ENCODE data around the gene CBR3.

CBR3 gene

DNA sequence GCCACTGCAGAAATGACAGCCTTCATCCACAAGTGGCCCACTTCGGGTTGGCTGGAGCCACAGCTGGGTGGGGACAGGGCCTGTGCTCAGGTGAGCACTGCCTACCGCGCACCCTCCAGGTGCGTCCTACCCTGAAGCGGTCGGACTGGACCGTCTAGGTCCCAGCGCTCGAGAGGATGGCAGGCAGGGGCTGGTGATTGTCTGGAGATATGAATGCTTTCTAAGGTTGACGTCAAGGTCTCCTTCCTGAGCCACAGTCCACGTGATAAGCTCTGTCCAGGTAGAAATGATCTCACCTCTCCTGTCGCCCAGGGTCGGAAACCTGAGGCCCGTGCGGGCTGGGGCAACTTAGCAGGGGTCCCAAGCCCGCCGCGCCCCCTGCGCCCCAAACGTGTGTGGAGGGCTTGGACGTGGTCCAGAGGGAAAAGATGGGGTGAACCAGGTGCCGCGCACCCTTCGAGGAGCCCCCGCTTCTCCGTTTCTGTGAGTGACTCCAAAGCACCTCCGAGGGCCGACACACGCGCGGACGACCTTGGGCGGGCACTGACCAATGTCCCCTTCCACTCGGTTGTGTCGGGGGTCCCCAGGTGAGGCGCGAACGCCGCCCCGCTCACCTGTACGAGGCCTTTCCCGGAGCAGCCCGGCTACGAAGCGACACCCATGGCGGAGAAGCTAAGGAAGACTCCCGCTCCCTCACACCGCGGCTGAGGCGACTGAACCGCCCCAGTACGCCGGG is 20.9 kb downstream of the CBR3 start:
- no peak for DNase-seq (ENCODE audit: low read depth in 2 of 2)

DNA sequence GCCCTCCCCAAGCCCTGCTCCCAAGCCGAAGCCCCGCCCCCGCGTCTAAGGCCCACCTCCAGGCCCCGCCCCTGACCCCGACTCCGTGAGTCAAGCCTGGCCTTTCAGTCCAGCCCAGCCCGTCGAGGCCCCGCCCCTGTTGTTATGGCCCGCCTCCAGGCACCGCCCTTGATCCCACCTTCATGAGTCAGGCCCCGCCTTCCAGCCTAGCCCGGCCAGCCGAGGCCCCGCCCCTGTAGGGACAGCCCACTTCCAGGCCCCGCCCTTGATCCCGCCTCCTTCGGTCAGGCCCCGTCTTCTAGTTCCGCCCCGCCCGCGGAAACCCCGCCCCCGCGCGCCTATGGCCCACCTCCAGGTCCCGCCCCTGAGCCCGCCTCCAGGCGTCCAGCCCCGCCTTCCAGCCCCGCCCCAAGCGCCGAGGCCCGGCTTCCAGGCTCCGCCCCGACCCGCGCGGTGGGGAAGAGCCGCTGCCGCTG is 21.5 kb downstream of the CBR3 start:
- DNase-seq (ENCODE audit: low read depth in 2 of 2) = peak; percentile 100

DNA sequence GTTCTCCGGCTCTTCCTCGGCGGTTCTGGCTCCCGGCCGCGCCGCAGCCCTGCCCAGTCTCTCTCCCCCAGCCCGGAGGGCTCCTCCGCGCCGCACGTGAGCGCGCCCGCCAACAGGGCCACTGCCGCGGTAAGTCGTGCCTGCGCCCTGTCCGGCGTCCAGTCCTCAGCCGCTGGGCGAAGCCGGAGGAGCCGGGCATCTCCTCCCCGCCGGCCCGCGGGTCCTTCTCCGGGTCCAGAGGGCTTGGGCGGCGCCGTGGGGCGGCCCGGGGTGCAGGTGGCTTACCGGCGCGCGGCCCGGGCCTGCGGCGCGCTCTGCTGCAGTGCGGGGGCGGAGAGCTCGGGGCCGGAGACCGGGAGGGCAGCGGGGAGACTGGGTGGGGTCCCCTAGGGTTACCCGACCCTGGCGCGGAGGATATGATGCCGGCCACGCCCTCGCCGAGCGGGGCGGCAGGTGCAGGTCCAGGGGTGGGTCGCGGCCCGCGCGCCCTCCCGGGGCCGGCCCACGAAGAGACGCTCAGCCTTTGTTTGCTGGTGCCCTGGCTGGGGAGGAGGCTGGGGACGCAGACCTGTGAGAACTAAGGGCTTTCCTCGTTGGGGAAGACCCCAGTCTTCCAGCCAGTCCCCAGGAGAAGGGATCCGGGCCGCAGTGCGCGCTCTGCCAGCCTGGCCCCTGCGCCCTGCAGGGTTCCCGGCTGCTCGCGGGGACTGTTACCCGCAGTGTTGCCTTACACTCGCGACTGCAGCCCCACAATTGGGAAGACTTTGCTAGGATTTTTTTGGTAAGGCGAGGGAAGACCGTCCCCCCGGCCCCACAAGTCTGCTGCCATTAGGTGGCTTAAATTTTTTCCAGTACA is 22.2 kb downstream of the CBR3 start, which contains the start of gene DOP1B:
Gene DOP1B, plus strand, starts transcription at position 10 of the 856 bp plus-strand sequence. CDS start 7,910 bp downstream, outside the sequence.
- peak in 1 of 2 donors; percentile 29 for DNase-seq (ENCODE audit: low read depth in 2 of 2)

DNA sequence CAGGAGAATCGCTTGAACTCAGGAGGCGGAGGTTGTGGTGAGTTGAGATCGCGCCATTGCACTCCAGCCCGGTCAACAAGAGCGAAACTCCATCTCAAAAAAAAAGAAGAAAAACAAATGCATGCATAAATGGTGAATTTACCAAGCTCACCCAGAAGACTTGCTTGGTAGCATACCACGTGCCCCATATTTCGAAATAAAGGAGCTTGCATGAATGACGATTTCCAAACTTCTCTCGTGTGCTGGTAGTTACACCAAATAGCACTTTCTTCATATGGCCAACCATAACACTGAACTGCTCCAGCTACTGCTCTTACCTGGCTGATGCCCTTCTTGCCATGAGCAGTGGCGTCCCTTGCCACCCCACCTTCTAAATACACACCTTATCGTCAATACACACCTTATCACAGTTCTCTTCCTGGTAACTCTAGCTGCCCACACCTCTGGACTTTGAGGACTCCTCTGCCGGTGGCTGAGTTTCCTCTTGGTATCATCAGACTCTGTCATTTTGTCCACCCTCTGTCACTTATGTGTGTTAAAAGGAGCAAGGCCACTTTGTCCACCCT is 24.6 kb downstream of the CBR3 start:
- DNase-seq (ENCODE audit: low read depth in 2 of 2) = no peak

DNA sequence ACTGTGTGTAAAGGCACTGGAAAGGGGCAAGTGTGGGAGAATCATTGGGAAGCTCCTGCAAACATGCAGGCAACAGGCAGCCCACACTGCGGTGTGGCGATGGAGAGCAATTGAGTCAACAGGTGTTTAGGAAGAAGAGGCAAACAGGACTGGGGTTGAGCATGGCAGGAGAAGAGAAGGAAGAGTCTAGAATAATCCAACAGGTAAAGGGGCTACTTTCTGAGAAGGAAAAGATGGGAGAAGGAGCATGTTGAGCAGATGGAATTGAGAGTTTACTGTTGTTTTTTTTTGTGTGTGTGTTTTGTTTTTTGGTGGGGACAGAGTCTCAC is 25.9 kb downstream of the CBR3 start:
- no peak for DNase-seq (ENCODE audit: low read depth in 2 of 2)

DNA sequence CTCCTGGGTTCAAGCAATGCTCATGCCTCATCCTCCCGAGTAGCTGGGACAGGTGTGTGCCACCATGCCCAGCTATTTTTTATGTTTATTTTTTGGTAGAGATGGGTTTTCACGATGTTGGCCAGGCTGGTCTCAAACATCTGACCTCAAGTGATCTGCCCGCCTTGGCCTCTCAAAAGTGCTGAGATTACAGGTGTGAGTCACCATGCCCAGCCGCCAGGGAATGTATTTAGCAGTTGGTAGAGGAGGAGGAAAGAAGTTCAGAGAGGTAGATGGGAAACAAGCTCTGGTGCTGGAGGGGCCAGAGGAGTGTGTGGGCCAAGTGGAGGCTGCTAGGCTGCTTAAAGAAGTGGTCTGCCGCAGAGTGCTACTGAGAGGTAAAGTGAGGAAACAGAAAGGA is 27.8 kb downstream of the CBR3 start:
- DNase-seq (ENCODE audit: low read depth in 2 of 2) = no peak

DNA sequence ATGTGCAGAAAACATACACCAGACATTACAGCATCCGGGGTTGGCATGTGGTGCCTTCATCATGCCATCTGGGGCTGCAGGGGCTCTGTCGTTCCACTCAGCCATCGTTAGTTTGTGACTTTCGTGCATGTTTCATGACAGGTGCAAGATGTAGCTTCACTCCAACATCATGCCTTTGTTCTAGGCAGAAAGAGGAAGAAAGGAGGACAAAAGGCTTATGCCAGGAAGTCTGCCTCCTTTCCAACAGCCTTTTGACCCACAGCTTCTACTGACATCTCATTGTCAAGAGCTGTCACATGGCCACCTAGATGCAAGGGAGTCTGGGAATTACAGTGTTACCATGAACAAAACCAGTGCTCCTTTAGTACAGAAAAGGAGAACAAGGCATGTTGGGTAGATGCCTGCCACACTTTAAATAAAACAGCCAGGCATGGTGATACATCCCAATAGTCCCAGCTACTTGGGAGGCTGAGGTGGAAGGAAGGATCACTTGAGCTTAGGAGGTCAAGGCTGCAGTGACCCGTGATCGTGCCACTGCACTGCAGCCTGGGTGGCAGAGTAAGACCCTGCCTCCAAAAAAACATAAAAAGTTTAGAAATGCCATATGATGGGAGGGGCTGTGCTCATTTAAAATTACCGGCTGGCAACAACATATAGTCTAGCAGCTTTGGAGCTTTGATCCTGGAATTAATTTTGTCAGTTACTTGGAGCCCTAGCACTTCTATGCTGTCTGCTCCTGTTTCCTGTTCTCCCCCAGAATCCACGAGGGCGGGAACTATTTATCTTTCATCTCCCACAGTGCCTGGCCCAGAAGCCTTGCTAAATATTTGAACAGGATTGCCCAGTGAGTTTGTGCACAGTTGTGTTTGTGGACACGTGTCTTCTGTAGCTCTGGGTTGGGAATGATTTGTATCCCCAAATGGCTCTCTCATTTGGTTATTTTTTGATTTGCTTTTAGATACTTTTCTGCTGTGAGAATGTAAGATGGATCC is 29.2 kb downstream of the CBR3 start:
- DNase-seq (ENCODE audit: low read depth in 2 of 2) = no peak

DNA sequence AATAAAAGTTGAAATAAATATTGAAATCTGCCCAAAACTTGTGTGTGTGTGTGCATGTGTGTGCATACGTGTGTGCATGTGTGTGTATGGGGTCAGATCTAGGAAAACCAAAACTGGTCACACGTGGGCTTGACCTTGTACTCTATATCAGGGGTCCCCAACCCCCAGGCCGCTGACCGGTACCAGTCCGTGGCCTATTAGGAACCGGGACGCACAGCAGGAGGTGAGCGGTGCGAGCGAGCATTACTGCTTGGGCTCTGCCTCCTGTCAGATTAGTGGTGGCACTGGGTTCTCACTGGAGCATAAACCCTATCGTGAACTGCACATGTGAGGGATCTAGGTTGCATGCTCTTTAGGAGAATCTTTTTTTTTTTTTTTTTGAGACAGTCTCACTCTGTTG is 30.5 kb downstream of the CBR3 start:
- no peak for DNase-seq (ENCODE audit: low read depth in 2 of 2)

DNA sequence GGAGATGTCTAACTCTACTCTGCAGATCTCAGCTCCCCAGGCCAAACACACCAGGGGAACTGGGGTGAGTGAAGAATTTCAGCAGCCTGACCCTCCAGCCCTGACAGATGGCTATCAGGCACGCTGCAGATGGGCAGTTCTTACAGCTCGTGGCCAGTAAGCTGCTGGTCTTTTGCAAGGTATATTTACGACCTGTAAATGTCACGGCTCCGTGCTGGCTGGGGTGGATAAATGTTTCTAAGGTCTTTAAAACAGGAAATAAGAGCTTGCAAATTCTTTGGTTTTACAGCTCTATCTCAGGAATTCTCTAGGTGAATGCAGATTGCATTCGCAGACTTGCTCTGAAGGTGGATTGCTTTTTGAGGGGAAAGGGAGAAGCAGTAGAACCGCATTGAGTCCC is 31.8 kb downstream of the CBR3 start:
- no peak for DNase-seq (ENCODE audit: low read depth in 2 of 2)

DNA sequence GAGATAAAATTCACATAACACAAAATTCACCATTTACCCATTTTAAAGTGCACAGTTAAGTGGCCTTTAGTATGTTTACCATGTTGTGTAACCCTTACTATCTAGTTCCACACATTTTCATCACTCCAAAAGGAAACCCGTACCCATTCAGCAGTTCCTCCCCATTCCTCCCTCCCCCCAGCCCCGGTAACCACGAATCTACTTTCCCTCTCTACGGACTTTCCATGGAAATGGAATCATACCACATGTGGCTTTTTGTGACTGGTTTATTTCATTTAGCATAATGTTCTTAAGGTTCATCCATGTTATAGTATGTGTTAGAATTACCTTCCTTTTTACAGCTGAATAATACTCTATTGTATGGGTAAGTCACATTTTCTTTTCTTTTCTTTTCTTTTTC is 32.7 kb downstream of the CBR3 start:
- DNase-seq (ENCODE audit: low read depth in 2 of 2) = no peak

DNA sequence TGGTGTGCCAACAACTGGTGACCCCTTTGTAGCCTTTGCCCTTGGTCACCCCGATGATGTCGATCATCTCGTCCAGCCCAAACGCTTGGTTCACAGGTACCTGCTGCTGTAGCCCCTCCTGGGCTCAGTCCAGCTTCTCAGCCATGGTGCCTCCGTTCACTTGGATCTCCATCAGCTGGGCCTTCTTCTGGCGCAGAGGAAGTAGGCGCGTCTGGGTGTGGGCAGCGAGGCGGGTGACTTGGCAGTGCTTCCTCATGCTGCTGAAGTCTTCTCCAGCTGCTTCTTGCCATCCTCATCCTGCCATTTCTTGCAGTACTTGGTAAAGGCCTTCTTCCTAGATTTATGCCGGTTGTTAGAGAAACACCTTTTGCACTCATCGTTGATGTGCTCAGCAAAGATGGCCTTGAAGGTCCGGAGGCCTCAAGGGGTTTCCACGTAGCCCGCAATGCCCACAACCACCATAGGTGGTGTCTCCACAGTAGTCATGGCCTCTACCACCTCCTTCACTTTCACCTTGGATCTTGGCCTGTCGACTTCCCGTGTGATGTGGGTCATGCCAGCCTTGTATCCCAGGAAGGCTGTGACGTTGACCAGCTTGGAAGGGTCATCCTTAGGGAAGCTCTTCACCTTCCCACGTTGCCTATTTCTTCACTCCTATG is 34.7 kb downstream of the CBR3 start:
- no peak for DNase-seq (ENCODE audit: low read depth in 2 of 2)

DNA sequence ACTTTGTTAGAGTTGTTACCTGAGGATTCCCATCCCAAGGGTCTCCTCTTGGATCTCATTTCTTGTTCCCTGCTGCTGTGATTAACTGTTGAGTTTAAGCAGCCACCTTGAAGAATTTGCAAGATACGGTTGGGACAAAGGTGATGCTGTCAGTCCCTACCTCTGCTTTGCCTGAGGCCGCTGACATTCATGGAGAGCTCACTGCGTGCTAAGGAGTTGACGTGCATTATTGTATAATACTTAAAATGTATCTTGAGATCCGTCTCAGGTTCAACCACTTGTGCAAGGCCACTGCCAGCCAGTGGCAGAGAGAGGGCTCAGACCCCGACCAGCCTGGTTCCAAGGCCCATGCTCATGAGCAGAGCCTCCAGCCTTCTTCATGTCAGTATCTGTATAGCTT is 35.9 kb downstream of the CBR3 start:
- no peak for DNase-seq (ENCODE audit: low read depth in 2 of 2)

DNA sequence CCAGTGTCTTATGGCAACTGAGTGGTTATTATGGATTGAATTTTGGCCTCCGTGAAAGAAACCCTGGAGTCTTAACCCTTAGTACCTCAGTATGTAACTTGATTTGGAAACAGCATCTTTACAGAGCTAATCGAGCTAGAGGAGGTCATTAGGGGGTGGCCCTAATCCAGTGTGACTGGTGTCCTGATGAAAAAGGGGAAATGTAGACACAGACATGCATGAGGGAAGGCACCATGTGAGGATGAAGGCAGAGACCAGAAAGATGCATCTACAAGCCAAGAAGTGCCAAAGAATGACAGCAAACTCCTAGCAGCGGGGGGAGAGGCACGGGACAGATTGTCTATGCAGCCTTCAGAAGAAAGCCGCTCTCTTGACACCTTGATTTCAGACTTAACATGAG is 36.5 kb downstream of the CBR3 start:
- no peak for DNase-seq (ENCODE audit: low read depth in 2 of 2)

DNA sequence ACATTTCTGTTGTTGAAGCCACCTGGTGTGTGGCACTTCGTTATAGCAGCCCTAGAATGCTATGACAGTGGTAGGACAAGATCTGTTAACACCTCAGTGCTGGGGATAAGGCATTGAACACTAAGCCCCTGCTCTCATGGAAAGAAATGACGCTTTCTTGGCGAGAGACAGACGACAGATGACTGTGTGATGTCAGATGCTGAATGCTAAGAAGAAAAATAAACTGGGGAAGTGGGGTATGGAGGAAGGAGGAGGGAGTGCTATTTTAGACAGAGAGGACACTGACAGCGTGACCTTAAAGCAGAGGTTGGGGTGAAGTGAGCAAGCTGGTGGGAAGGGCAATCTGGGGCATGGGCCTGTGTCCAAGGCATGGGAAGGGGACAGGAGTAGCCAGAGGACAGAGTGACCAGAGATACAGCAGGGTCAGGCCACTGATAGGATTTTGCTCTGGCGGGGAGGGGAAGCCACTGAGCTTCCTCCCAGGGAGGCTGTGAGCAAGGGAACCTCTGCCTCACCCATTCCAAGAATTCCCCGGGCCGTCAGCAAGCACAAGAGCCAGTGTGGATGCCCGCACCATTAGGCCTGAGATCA is 37.0 kb downstream of the CBR3 start:
- DNase-seq (ENCODE audit: low read depth in 2 of 2) = no peak

DNA sequence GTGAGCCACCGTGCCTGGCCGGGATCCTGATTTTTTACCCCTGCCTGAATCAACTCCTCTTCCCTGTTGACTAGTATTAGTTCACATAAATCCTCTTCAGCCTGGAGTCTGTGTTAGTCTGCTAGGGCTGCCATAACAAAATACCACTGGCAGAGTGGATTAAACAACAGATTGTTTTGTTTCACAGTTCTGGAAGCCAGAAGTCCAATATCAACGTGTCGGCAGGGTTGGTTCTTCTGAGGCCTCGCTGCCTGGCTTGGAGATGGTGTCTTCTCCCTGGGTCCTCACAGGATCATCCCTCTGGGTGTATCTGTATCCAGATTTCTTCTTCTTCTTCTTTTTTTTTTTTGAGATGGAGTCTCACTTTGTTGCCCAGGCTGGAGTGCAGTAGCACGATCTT is 39.9 kb downstream of the CBR3 start:
- DNase-seq (ENCODE audit: low read depth in 2 of 2) = no peak

DNA sequence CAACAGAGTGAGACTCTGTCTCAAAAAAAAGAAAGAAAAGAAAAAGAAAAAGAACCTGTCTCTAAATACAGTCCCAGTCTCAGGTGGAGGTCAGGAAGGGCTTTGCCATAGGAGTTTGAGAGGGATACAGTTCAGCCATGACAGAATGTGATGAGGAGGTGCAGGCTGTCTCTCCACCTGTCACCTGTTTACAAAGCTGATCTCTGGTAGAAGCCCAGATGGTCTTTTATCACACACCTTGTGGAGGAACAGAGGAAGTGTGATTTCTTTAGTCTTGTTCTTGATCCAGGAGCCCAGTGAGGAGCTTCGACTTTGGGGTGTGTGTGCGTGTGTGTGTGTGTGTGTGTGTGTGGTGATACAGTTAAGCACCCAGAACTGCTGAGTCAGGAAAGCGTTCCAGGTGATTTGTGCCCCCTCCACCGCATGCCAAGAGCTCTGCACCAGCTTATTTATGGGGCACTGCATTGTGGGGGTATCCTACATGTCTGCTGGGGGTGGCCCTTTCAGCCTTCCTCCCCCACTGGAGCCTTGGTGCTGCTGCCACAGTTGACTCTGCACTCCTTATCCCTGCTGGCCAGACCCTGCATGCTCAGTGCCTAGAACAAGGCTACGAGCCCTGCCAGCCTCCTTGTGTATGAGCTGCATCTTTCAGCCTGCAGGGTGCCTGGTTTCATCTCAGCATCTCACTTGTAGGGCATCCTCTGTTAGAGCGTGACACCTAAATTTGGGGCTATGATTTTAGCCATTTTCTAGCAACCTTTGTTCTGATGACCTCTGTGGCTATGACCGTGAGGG is 41.1 kb downstream of the CBR3 start:
- DNase-seq (ENCODE audit: low read depth in 2 of 2) = no peak

DNA sequence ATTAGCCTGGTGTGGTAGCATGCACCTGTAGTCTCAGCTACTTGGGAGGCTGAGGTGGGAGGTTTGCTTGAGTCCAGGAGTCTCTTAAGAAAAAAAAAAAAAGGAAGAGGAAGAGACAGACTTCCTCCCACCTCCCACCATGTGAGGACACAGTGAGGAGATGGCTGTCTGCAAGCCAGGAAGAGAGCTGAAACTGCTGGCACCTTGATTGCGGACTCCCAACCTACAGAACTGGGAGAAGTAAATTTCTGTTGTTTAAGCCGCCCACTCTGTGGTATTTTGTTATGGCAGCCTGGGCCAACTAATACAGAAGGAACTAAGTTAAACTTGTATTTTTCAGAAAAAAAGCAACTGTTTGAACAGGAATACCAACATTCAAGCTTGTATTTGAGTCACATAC is 43.5 kb downstream of the CBR3 start:
- no peak for DNase-seq (ENCODE audit: low read depth in 2 of 2)

DNA sequence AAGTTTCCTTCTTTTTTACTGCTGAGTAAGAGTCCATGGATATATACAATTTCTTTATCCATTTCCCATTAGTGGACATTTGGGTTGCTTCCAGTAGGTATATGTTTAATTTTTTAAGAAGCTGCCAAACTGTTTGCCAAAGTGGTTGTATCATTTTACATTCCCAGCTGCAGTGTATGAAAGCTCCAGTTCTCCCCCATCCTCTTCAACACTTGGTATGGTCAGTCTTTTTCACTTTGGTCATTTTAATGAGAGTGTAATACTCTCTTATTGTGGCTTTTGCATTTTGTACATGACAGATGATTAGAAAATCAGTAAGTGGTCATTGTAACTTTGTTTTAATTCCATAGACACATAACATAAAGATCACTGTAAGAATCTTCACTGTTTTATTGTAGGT is 44.3 kb downstream of the CBR3 start:
- DNase-seq (ENCODE audit: low read depth in 2 of 2) = no peak

DNA sequence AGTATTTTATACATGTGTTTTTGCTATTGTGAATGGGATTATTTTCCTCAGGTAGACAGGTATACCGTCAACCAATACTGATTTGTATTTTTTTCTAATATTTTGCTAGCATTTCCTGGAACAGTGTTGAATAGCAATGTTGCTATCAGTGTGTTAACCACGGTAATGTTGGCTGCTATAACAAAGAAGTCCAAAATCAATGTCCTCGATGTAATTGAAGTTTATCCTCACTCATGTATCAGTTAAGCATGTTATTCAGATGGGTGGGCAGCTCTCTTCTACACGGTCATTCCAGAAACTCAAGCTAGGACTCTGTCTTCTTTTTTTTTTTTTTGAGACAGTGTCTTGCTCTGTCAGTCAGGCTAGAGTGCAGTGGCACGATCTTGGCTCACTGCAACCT is 46.1 kb downstream of the CBR3 start:
- no peak for DNase-seq (ENCODE audit: low read depth in 2 of 2)

All from stimulated activated CD4-positive, alpha-beta T cell treated with anti-CD3 and anti-CD28 coated beads, Interleukin-1b, Interleukin-23, amount 100 ng/mL, for 4 hours (primary cell).